Stimulated activated naive CD8-positive, alpha-beta T cell treated with anti-CD3 and anti-CD28 coated beads, Interleukin-15, Interleukin-2, amounts not matched to agents 100 ng/mL and 50 ng/mL, for 24 hours (primary cell): ENCODE results near the gene MAST4.
"Not testable (repeated sequence)": the region's sequence is repeated elsewhere in the genome, so short reads cannot be mapped to it uniquely, and the experiment has no call there.

ENCODE experiments used
- H3K27ac Mint-ChIP-seq: one replicate; pipeline ENCODE4 v1.8.0; 2021; ENCODE audit warnings: mild to moderate bottlenecking, mixed read lengths
- H3K27me3 Mint-ChIP-seq: one replicate; pipeline ENCODE4 v1.8.0; 2021; ENCODE audit warnings: mixed read lengths
- H3K36me3 Mint-ChIP-seq: one replicate; pipeline ENCODE4 v1.8.0; 2021; ENCODE audit warnings: low read depth, mixed read lengths
- H3K4me1 Mint-ChIP-seq: one replicate; pipeline ENCODE4 v1.8.0; 2021; ENCODE audit warnings: low read depth, mixed read lengths
- H3K4me3 Mint-ChIP-seq: one replicate; pipeline ENCODE4 v1.8.0; 2021; ENCODE audit warnings: mild to moderate bottlenecking, mixed read lengths
- H3K9me3 Mint-ChIP-seq: one replicate; pipeline ENCODE4 v1.8.0; 2021; ENCODE audit warnings: mixed read lengths

The MAST4 gene

DNA sequence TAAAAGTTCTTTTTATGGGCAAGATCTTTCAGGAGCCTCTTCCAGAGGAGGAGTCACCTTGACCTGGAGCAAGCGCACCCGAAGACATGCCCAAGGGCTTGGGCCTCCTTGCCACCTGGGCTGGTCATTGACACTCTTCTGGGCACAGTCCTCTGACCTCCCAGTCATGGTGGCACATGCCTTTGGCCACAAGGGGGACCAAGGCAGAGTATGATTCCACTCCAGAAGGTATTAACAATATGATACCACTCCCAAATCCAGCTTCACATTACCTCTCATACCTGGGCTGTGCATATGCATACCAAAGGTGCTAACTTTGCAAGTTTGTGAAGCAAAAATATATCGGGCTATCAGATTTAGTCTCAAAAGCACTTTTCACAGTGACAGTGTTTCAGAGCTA lies 84.6 kb downstream of the MAST4 start:
- H3K36me3 Mint-ChIP-seq, result no peaks in the 10 kb centered on the region
- no peak overlapping the region for H3K4me3 Mint-ChIP-seq
- no peak overlapping the region for H3K27ac Mint-ChIP-seq
- no peaks in the 10 kb centered on the region for H3K4me1 Mint-ChIP-seq
- H3K9me3 Mint-ChIP-seq, result no peaks in the 10 kb centered on the region
- H3K27me3 Mint-ChIP-seq, result peaks cover 3% of the 10 kb centered on the region

GRCh38 chr5:66684663-66685062 lies 88.5 kb downstream of the MAST4 start:
- Mint-ChIP-seq H3K36me3 (no peaks in the 10 kb centered on the region), H3K4me1 (no peaks in the 10 kb centered on the region), H3K27ac (no peak overlapping the region), H3K27me3 (no peaks in the 10 kb centered on the region), H3K9me3 (no peaks in the 10 kb centered on the region), H3K4me3 (no peak overlapping the region)

- Mint-ChIP-seq H3K27ac (no peak overlapping the region), H3K4me3 (no peak overlapping the region), H3K9me3 (no peaks in the 10 kb centered on the region), H3K36me3 (no peaks in the 10 kb centered on the region), H3K27me3 (peaks cover 4% of the 10 kb centered on the region), H3K4me1 (no peaks in the 10 kb centered on the region)
Measured at GRCh38 chr5:66689522-66690220, 93.5 kb downstream of the MAST4 start.

- Mint-ChIP-seq H3K4me3 (no peak overlapping the region), H3K27ac (no peak overlapping the region), H3K9me3 (peaks cover 4% of the 10 kb centered on the region), H3K27me3 (peaks cover 11% of the 10 kb centered on the region), H3K36me3 (no peaks in the 10 kb centered on the region), H3K4me1 (no peaks in the 10 kb centered on the region)
Measured at GRCh38 chr5:66694036-66694435, 97.8 kb downstream of the MAST4 start.

DNA sequence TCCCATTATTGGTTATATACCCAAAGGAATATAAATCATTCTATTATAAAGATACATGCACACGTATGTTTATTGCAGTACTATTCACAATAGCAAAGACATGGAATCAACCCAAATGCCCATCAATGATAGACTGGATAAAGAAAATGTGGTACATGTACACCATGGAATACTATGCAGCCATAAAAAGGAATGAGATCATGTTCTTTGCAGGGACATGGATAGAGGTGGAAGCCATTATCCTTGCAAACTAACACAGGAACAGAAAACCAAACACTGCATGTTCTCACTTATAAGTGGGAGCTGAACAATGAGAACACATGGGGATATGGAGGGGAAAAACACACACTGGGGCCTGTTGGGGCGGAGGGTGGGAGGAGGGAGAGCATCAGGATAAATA lies 99.6 kb downstream of the MAST4 start:
- H3K9me3 Mint-ChIP-seq, H3K27ac Mint-ChIP-seq, H3K4me3 Mint-ChIP-seq: not testable (repeated sequence)

GRCh38 chr5:66697796-66698564 lies 101.8 kb downstream of the MAST4 start:
- no peak overlapping the region for H3K4me3 Mint-ChIP-seq
- no peaks in the 10 kb centered on the region for H3K4me1 Mint-ChIP-seq
- no peak overlapping the region for H3K27ac Mint-ChIP-seq
- no peaks in the 10 kb centered on the region for H3K36me3 Mint-ChIP-seq
- peaks cover 16% of the 10 kb centered on the region for H3K27me3 Mint-ChIP-seq
- H3K9me3 Mint-ChIP-seq, result peaks cover 4% of the 10 kb centered on the region

More for the DNA sequence above, 99.6 kb downstream of the MAST4 start:
- H3K27me3 Mint-ChIP-seq, result peaks cover 11% of the 10 kb centered on the region
- H3K4me1 Mint-ChIP-seq, H3K36me3 Mint-ChIP-seq: not testable (repeated sequence)

DNA sequence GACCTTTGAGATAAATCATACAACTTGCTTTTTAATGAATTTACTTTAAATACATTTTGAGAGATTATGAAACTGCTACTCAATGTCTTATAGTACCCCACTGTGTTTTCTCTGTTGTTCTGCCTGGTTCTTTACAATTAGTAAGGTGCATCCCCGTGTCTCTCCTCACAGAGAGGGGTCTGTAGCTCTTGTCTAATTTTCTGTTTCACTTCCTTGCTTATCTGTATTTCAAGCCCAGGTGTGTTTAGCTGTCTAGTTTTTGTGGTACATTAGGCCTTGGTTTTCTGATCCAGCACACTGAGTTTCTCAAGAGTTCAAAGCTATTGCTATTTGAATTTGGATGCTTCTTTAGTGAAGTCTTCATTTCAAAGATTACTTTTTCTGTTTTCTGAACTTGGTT lies 105.1 kb downstream of the MAST4 start:
- H3K27ac Mint-ChIP-seq, result no peak overlapping the region
- H3K4me3 Mint-ChIP-seq, result no peak overlapping the region
- no peaks in the 10 kb centered on the region for H3K36me3 Mint-ChIP-seq
- H3K27me3 Mint-ChIP-seq, result peaks cover 12% of the 10 kb centered on the region
- H3K4me1 Mint-ChIP-seq, result no peaks in the 10 kb centered on the region
- H3K9me3 Mint-ChIP-seq, result peaks cover 3% of the 10 kb centered on the region

DNA sequence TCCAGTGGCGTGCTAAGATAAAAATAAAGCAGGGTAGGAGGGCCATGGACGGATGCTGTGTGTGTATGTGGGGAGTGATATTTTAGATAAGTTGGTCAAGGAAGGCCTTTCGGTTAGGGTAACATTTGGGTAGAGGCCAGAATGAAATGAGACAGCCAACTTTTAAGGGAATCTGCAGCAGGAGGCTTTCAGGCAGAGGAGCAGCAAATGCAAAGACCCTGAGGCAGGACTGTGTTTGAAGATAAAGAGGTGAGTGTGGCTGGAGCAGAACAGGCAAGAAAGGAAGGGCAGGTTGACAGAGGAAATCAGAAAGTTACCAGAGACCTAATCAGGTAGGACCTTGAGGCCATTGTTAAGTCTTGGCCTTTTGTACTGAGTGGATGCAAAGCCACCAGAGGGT lies 106.2 kb downstream of the MAST4 start:
- no peaks in the 10 kb centered on the region for H3K9me3 Mint-ChIP-seq
- no peak overlapping the region for H3K4me3 Mint-ChIP-seq
- H3K27me3 Mint-ChIP-seq, result peaks cover 12% of the 10 kb centered on the region
- H3K36me3 Mint-ChIP-seq, result no peaks in the 10 kb centered on the region
- no peak overlapping the region for H3K27ac Mint-ChIP-seq
- no peaks in the 10 kb centered on the region for H3K4me1 Mint-ChIP-seq

- peaks cover 6% of the 10 kb centered on the region for H3K27me3 Mint-ChIP-seq
- no peak overlapping the region for H3K27ac Mint-ChIP-seq
- H3K4me3 Mint-ChIP-seq, result no peak overlapping the region
- no peaks in the 10 kb centered on the region for H3K9me3 Mint-ChIP-seq
- no peaks in the 10 kb centered on the region for H3K4me1 Mint-ChIP-seq
- no peaks in the 10 kb centered on the region for H3K36me3 Mint-ChIP-seq
Measured at GRCh38 chr5:66704790-66705425, 108.7 kb downstream of the MAST4 start.

- Mint-ChIP-seq H3K9me3 (peaks cover 10% of the 10 kb centered on the region), H3K4me1 (no peaks in the 10 kb centered on the region), H3K27ac (no peak overlapping the region), H3K36me3 (no peaks in the 10 kb centered on the region), H3K27me3 (peaks cover 3% of the 10 kb centered on the region), H3K4me3 (no peak overlapping the region)
Measured at GRCh38 chr5:66708368-66708767, 112.2 kb downstream of the MAST4 start.

DNA sequence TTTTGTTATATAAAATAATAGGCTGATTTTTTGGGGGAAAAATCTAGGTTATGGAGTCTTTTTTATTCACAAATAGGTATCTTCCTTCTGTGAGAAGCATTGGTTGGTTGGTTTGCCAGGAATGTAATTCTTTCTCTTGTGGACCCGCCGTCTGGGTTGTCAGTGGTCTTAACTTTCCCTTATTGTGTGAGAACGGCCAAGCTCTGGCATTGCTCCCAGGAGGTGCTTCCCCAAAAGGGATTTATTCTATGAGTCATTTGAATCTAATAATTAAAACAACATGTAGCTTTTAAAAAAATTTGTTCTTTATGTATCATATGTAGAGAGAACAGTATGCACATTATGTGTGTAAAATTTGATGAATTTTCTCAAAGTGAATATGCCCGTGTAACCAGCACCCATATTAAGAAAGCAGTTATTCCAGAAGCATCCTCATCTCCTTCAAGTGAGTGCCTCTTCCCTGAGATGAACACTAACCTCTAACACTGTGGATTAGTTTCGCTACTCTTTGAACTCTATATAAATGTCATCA lies 114.4 kb downstream of the MAST4 start:
- Mint-ChIP-seq H3K4me3 (no peak overlapping the region), H3K27me3 (peaks cover 3% of the 10 kb centered on the region), H3K36me3 (no peaks in the 10 kb centered on the region), H3K27ac (no peak overlapping the region), H3K9me3 (peaks cover 10% of the 10 kb centered on the region), H3K4me1 (no peaks in the 10 kb centered on the region)

DNA sequence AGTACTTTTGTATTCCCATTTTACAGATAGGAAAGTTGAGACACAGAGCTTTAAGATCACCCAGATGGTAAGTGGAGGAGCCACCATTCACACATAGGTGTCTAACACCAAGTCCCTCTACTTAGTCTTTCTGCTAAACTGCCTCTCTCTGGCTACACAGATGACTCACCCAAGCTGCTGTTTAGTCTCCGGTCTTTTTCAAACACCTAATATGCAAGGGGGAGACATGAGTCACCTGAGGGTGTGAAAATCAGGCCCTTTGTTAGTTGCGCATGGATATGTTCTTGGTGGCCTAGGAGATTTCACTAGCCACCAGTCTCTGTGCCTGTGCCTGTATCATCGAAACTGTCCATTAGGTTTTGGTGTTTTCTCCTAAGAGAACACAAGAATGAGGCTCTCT lies 117.8 kb downstream of the MAST4 start:
- Mint-ChIP-seq H3K4me1 (no peaks in the 10 kb centered on the region), H3K27ac (no peak overlapping the region), H3K27me3 (peaks cover 3% of the 10 kb centered on the region), H3K9me3 (peaks cover 10% of the 10 kb centered on the region), H3K36me3 (no peaks in the 10 kb centered on the region), H3K4me3 (no peak overlapping the region)

GRCh38 chr5:66717455-66718373 lies 121.5 kb downstream of the MAST4 start:
- no peaks in the 10 kb centered on the region for H3K36me3 Mint-ChIP-seq
- peaks cover 10% of the 10 kb centered on the region for H3K27me3 Mint-ChIP-seq
- peaks cover 3% of the 10 kb centered on the region for H3K9me3 Mint-ChIP-seq
- no peaks in the 10 kb centered on the region for H3K4me1 Mint-ChIP-seq
- H3K4me3 Mint-ChIP-seq, result no peak overlapping the region
- no peak overlapping the region for H3K27ac Mint-ChIP-seq

DNA sequence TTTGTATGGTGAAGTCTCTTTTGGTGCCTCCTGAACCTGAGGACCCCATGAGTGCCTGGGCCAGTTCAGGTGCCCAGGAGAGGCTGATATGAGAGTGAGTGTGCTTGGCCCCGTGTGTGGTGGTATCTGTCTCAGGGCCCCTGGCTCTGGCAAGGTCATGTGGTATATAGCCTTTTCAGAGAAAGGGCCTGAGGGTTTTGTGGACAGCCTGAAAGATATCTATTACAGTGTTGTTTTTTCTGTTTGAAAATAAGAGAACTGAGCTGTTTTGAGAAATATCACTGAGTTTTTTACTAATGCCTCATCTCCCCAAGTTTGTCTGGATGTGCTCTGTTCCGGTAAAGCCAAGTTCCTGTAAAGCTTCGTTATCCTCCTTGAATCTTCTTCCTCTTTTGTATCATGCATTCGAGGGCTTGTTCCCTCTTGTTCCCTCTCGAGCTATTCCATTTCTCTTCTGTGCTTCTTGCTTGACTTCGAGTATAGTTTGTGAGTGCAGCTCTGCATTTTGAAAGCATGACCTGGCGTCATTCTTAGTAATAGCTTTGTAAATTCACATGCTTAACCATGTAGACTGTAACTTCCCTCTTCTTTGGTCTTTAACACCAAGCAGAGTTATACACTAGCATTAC lies 122.3 kb downstream of the MAST4 start:
- no peaks in the 10 kb centered on the region for H3K4me1 Mint-ChIP-seq
- no peaks in the 10 kb centered on the region for H3K9me3 Mint-ChIP-seq
- H3K27me3 Mint-ChIP-seq, result peaks cover 12% of the 10 kb centered on the region
- no peak overlapping the region for H3K27ac Mint-ChIP-seq
- H3K4me3 Mint-ChIP-seq, result no peak overlapping the region
- H3K36me3 Mint-ChIP-seq, result no peaks in the 10 kb centered on the region
